Esophagus (tissue), 2 donors: ENCODE measurements around the gene DLX5. TPM values are rescaled to one million over a fixed set of nuclear protein-coding genes. Genes with fewer than 3 reads are reported as not detected.
A peak's percentile ranks its signal among the peaks of the same experiment; 100 is the strongest.

Experiments
- H3K27ac ChIP-seq, 2 donors: one replicate each; pipeline ENCODE4 v1.5.1; 2013; ENCODE audit warnings: low read depth in 2 of 2, mild to moderate bottlenecking in 2 of 2, inconsistent platforms in 1 of 2, low read length in 1 of 2, moderate library complexity in 1 of 2
- H3K27me3 ChIP-seq, 2 donors: one replicate each; pipeline ENCODE4 v1.6.1; 2013; ENCODE audit warnings: low read length in 2 of 2, control low read depth in 1 of 2, mild to moderate bottlenecking in 1 of 2; ENCODE audit not compliant: insufficient read depth in 2 of 2, control insufficient read depth in 1 of 2
- H3K36me3 ChIP-seq, 2 donors: one replicate each; pipeline ENCODE4 v1.6.1; 2013; ENCODE audit warnings: low read length in 1 of 2; ENCODE audit not compliant: control insufficient read depth in 2 of 2, insufficient read depth in 2 of 2
- H3K4me1 ChIP-seq, 2 donors: one replicate each; pipeline ENCODE4 v1.6.1; 2013; ENCODE audit warnings: low read length in 1 of 2; ENCODE audit not compliant: control insufficient read depth in 2 of 2, insufficient read depth in 2 of 2
- H3K4me3 ChIP-seq, 2 donors: one replicate each; pipeline ENCODE4 v1.5.1; 2013; ENCODE audit warnings: low read length in 2 of 2, mild to moderate bottlenecking in 2 of 2, low read depth in 1 of 2, moderate library complexity in 1 of 2
- H3K9me3 ChIP-seq, 2 donors: one replicate each; pipeline ENCODE4 v1.6.1; 2013; ENCODE audit warnings: mild to moderate bottlenecking in 2 of 2, low read depth in 1 of 2, low read length in 1 of 2, moderate library complexity in 1 of 2; ENCODE audit not compliant: control insufficient read depth in 2 of 2, insufficient read depth in 1 of 2
- WGBS, 2 donors: extraction: QIAGEN DNeasy Blood & Tissue Kit; methylation state at CpG; one replicate each; pipeline ENCODE4 v1.1.7; 2013; 5-methylcytosine and 5-hydroxymethylcytosine counted together
- polyA plus RNA-seq, 2 donors: library from polyadenylated mRNA; stranded (reverse); fragments of 200-250 nt; gene quantifications; one replicate each; pipeline ENCODE4 v1.2.3, GENCODE V29; 2013
- donor health status: healthy with polysubstance abuse.
- donor health status: Bipolar disorder and iron deficiency.

DLX5 gene
- polyA plus RNA-seq, 2 donors: 1.4 to 2.7 TPM

DNA sequence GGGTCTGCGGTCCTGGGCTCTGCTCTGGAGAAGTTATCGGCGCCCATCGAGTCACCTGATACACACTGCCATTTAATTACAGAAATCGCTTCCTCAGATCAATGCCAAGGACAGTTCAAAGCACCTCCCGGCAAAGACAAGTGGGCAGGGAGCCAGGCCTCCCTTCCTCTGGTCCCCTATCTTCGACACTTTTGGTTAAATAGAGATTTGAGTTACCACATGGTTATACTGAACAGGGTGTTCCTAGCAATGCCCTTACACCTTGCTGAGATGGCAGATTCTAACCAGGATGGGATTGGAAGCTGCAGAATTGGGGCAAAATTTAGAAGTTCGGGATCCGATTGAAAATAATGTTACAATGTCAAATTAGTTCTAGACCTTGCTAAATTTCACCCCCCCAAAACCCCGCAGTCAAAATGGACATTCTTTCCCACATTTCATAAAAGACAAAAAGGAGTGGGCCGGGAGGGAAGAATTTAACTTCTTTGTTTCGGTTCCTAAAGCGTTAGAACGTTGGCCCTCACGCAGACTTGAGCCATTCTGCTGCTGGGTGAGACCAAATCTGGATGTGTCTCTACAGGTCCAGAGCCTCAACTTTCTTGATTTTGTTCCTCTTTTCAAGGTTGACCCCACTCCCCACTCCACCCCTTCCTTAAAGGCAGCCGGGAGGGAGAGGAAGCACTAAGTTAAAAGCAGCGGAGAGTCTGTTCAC is 2.2 kb upstream of the DLX5 start:
- no peaks in the 10 kb centered on the region for H3K36me3 ChIP-seq
- peak overlapping the region; percentile 10 to 42 for H3K4me3 ChIP-seq
- no peaks in the 10 kb centered on the region for H3K9me3 ChIP-seq
- peaks cover 4 to 8% of the 10 kb centered on the region in 2 donors for H3K4me1 ChIP-seq
- peaks cover 0 to 12% of the 10 kb centered on the region in 2 donors for H3K27me3 ChIP-seq
- no peak overlapping the region for H3K27ac ChIP-seq
- 22 to 30% methylated on average over 17 of the region's 17 CpGs for WGBS, 2 donors

DNA sequence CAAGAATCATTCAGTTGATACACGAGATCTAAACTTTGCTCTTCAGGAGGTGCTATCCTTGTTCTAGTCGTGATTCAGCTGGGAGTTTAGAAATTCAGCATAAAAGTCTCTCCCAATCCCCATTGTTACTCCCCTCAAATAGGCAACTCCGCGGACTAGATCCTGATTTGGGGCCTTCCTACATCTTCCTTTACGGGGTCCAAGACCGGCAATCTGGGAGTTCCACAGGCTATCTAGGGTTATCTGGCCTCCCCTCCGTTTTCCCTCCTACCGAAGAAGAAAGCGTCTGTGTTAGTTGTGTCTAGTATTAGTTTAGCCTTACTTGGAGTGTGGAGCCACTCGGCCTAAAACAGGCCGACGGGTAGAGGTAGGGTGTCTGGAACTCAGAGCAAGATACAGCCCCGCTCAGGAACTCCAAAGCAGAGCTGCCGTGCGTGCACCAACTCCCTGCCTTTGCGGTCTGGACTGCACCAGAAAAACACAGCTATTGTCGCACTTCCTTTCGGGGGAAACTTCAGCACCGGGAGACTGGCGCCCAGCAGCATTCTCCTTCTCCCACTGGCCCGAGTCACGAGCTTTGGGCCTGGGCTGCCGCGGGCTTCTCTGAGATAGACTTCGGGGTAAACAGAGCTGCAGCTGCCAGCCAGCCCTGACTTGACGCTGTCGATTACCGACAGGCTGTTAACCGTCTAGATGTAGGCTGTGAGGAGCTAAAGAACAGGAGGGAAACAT is 1.5 kb upstream of the DLX5 start:
- Histone ChIP-seq H3K36me3 (no peaks in the 10 kb centered on the region), H3K9me3 (peaks cover 0 to 3% of the 10 kb centered on the region in 2 donors), H3K27ac (no peak overlapping the region), H3K27me3 (peaks cover 0 to 14% of the 10 kb centered on the region in 2 donors), H3K4me1 (peaks cover 4 to 8% of the 10 kb centered on the region in 2 donors), H3K4me3 (no peak overlapping the region)
- 21 to 40% methylated on average over 29 of the region's 29 CpGs for WGBS, 2 donors

DNA sequence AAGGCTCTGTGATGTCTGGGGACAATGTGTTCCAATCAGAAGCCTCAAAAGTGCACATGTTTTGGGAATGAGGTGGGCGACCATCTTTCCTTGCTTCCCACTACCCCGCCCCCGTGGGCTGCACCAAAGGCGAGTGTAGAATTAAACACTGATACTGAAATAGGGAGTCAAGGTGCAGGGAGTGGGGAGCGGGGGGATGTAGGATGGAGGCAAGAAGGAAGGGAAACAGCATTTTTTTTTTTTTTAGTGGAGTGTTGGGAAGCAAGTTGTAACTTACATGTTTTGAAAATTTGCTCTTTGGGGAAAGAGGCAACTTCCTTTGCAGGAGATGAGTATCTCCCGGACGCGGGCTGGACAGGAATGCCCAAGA is 484 bp upstream of the DLX5 start:
- Histone ChIP-seq H3K9me3 (peaks cover 0 to 3% of the 10 kb centered on the region in 2 donors), H3K4me1 (peaks cover 4 to 8% of the 10 kb centered on the region in 2 donors), H3K4me3 (no peak overlapping the region), H3K27me3 (peaks cover 0 to 21% of the 10 kb centered on the region in 2 donors), H3K36me3 (no peaks in the 10 kb centered on the region), H3K27ac (no peak overlapping the region)
- 10 to 28% methylated on average over 8 of the region's 8 CpGs for WGBS, 2 donors

DNA sequence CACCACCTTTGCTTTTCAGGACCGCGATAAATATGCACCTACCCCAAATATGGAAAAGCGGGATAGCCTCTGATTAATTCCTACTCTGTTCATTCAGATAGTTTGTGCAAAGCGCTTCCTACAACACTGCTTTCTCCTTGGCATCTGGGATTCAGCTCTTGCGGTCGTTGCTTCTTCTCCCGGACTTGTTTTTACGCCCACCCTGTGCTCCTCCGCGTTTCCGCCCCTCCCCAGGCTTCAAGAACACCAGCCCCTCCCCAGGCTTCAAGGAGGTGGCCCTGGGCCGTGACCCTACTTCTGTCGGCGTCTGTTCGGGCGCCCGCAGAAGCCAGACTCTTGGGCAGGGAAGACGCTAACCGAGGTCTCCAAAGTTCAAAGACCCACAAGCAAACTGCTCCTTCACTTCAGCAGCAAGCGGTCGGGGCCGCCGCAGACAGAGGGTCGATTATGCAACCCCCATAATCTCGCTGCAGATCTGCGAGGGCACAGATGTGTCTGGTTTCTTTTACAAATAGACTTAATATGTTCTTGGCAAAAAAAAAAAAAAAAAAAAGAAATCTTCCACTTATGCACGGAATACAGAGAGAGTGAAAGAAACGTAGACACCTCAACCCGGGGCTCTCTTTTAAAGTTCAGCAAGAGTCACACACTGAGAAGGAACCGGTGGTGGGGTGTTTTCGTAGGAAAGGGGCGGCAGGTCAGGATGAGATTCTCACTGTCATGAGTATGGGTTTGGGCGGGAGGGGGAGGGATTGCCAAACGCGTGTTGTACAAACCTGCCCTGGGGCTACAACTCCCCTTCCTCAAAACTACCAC is 1.9 kb downstream of the DLX5 start:
- H3K4me1 ChIP-seq: peaks cover 4 to 14% of the 10 kb centered on the region in 2 donors
- WGBS, 2 donors: 10 to 26% methylated on average over 35 of the region's 35 CpGs
- H3K36me3 ChIP-seq: no peaks in the 10 kb centered on the region
- H3K4me3 ChIP-seq: no peak overlapping the region
- peaks cover 0 to 28% of the 10 kb centered on the region in 2 donors for H3K27me3 ChIP-seq
- H3K9me3 ChIP-seq: peaks cover 0 to 3% of the 10 kb centered on the region in 2 donors
- H3K27ac ChIP-seq: no peak overlapping the region

DNA sequence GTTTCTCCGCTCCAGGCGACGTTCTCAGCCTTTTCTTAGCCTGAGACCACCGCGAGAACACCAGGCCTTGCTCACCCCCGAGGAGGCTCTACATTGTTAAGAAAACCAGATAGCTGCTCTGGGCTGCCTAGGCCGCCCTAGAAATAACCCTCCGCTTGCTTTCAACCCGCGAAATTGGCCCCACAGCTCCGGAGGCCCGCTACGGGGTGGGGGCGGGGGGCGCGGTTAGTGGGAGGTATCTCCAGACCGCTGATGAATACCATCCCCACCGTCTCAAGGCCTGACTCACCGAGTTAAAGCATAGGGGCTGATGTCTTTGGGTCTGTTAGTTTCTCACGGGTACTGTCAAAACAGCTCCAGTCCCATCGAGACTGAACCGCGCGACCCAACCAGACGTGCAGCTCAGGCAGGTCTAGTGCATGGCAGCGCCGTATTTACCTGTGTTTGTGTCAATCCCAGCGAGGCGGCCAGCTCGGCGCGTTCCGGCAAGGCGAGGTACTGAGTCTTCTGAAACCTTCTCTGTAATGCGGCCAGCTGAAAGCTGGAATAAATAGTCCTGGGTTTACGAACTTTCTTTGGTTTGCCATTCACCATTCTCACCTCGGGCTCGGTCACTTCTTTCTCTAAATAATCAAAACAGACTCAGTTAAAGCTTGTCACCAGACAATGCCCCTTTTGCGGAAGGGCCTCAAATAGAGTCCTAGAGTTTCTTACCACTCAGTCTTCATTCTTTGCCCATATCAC is 2.7 kb downstream of the DLX5 start:
- H3K27me3 ChIP-seq: peaks cover 0 to 35% of the 10 kb centered on the region in 2 donors
- 22 to 36% methylated on average over 39 of the region's 39 CpGs for WGBS, 2 donors
- no peaks in the 10 kb centered on the region for H3K36me3 ChIP-seq
- no peak overlapping the region for H3K4me3 ChIP-seq
- no peak overlapping the region for H3K27ac ChIP-seq
- peaks cover 0 to 6% of the 10 kb centered on the region in 2 donors for H3K9me3 ChIP-seq
- peaks cover 2 to 18% of the 10 kb centered on the region in 2 donors for H3K4me1 ChIP-seq

DNA sequence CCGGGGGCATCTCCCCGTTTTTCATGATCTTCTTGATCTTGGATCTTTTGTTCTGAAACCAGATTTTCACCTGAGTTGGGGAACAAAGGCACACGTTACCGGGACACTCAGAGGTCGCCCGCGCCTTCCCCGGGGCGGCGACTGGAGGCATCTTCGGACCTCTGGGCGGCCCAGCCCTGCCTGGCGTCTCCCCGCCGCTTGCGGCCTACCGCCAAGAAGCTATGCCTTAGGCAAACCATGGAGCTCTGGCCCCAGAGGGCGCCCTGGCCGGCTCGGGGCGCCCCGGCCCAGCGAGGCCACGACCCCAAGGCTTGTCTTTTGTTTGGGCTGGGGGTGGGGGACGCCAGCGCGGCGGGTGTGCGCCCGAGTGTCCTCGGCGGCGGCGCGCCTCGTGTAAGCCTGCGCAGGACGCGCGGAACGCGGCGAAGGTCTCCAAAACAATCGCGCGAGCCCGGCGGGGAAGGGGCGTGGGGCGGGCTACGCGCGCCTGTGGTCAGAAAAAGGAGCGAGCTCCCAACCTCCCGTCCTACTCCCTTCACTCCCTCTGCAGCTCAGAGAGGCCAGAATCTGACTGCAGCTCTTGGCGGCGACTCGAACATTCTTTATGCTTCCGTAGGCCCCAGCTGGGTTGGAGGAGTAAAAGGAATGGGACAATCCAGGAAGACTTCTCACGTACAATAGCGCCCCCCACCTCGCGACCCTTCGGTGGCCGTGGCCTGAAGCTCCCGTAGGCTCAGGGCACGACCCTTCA is 3.5 kb downstream of the DLX5 start:
- 15 to 29% methylated on average over 66 to 67 of the region's 67 CpGs for WGBS, 2 donors
- Histone ChIP-seq H3K27ac (no peak overlapping the region), H3K4me3 (no peak overlapping the region), H3K36me3 (no peaks in the 10 kb centered on the region), H3K4me1 (peaks cover 2 to 24% of the 10 kb centered on the region in 2 donors), H3K27me3 (peaks cover 0 to 41% of the 10 kb centered on the region in 2 donors), H3K9me3 (peaks cover 0 to 6% of the 10 kb centered on the region in 2 donors)

DNA sequence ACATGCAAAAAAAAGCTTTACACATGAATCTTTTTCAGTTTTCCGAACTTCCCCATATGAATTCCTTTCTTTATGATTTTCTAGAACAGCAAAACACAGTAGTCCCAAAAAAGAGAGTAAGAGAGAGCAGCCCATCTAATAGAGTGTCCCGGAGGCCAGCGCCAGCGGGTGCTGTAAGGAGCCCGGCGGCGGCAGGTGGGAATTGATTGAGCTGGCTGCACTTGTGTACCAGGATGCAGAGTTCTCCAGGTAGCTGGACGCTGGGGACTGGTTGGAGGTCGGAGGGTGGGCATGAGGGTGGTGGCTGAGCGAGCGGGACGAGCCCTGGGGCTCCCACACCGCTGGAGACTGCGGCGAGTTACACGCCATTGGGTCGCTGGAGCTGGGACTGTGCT is 4.0 kb downstream of the DLX5 start:
- Histone ChIP-seq H3K9me3 (peaks cover 0 to 6% of the 10 kb centered on the region in 2 donors), H3K4me1 (peaks cover 2 to 24% of the 10 kb centered on the region in 2 donors), H3K27me3 (peaks cover under 1 to 41% of the 10 kb centered on the region in 2 donors), H3K27ac (no peak overlapping the region), H3K4me3 (no peak overlapping the region), H3K36me3 (no peaks in the 10 kb centered on the region)
- 22 to 46% methylated on average over 17 of the region's 17 CpGs for WGBS, 2 donors

DNA sequence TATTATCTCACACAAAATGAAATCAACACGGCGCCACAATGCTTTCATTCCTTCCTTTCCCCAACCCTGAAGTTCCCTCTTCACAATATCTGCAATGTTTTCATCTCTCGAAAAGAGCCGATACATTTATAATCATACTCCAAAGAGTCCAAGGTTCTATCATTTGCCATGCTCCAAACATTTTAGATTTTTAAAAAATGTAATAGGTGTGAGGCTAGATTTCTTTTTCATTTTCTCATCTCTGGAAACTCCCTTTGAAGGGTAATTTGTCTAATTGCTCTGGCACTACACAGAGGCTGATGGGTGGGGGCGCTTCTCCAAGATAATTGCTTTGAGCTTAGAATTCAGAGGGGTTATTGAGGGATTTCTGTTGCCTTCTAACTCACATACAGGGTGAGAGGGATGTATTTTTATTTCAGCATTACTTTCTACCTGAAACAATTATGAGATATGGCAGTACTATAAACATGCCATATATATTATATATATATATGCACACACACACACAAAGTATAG is 4.9 kb downstream of the DLX5 start:
- Histone ChIP-seq H3K36me3 (no peaks in the 10 kb centered on the region), H3K9me3 (peaks cover 0 to 6% of the 10 kb centered on the region in 2 donors), H3K4me1 (peaks cover 2 to 21% of the 10 kb centered on the region in 2 donors), H3K27me3 (peaks cover 9 to 46% of the 10 kb centered on the region in 2 donors), H3K4me3 (no peak overlapping the region), H3K27ac (no peak overlapping the region)
- 29 to 50% methylated on average over 5 of the region's 5 CpGs for WGBS, 2 donors
